WTC11 (cell line): ENCODE results near the gene RAB18. TPM values are rescaled to one million over a fixed set of nuclear protein-coding genes. Genes with fewer than 3 reads are reported as not detected.

Source experiments
- ATAC-seq: fragments of 200-7000 bp; cut with Tn5 transposase; 2 replicates; pipeline ENCODE4 v1.10.0; 2021; ENCODE audit warnings: mild to moderate bottlenecking, moderate library complexity
- CTCF ChIA-PET: fragments of 300-600 bp; sonication (Branson Sonifier 250); formaldehyde crosslinking; loops from one replicate; lab custom pipeline; 2021; ENCODE audit warnings: antibody characterized with exemption; lab: Charles Lee
- POLR2A ChIA-PET: fragments of 350-600 bp; sonication (Branson Sonifier 250); formaldehyde crosslinking; loops from one replicate; lab custom pipeline; 2021; ENCODE audit warnings: antibody characterized with exemption; lab: Charles Lee
- DNase-seq: peaks from one replicate; pipeline ENCODE4 v3.0.0; 2021; ENCODE audit warnings: low spot score
- H3K27ac Mint-ChIP-seq: 2 replicates; pipeline ENCODE4 v1.8.0; 2021; ENCODE audit warnings: mixed read lengths
- H3K27me3 Mint-ChIP-seq: 2 replicates; pipeline ENCODE4 v1.8.0; 2021; ENCODE audit warnings: low read depth, mild to moderate bottlenecking, moderate library complexity, mixed read lengths
- H3K36me3 Mint-ChIP-seq: 2 replicates; pipeline ENCODE4 v1.8.0; 2021; ENCODE audit warnings: mixed read lengths
- H3K4me1 Mint-ChIP-seq: 2 replicates; pipeline ENCODE4 v1.8.0; 2022; ENCODE audit warnings: mixed read lengths
- H3K4me3 Mint-ChIP-seq: 2 replicates; pipeline ENCODE4 v1.8.0; 2021; ENCODE audit warnings: mild to moderate bottlenecking, moderate library complexity, mixed read lengths
- H3K9me3 Mint-ChIP-seq: 2 replicates; pipeline ENCODE4 v1.8.0; 2021; ENCODE audit warnings: mixed read lengths
- AR ChIP-seq: fragments of 250-450 bp; sonication (Bioruptor Pico); IDR thresholded peaks from 2 replicates; pipeline ENCODE4 v1.9.0; 2021; ENCODE audit warnings: mild to moderate bottlenecking
- ATF2 ChIP-seq: sonication (generic); formaldehyde crosslinking; IDR thresholded peaks from 2 replicates; pipeline ENCODE4 v1.8.1; 2022; ENCODE audit warnings: low read depth, missing genetic modification reagents, borderline replicate concordance
- ATF3 ChIP-seq: sonication (generic); formaldehyde crosslinking; conservative IDR thresholded peaks from 2 replicates; pipeline ENCODE4 v1.8.1; 2022; ENCODE audit warnings: mild to moderate bottlenecking, missing genetic modification reagents
- E2F4 ChIP-seq: sonication (generic); formaldehyde crosslinking; IDR thresholded peaks from 2 replicates; pipeline ENCODE4 v1.8.1; 2022; ENCODE audit warnings: low read depth, mild to moderate bottlenecking, moderate library complexity, missing genetic modification reagents, borderline replicate concordance
- FOXP1 ChIP-seq: sonication (generic); formaldehyde crosslinking; IDR thresholded peaks from 2 replicates; pipeline ENCODE4 v1.8.0; 2022; ENCODE audit warnings: missing genetic modification reagents, mild to moderate bottlenecking, moderate library complexity, borderline replicate concordance
- FOXP4 ChIP-seq: sonication (generic); formaldehyde crosslinking; IDR thresholded peaks from 2 replicates; pipeline ENCODE4 v1.8.0; 2022; ENCODE audit warnings: mild to moderate bottlenecking, missing genetic modification reagents
- GRHL2 ChIP-seq: fragments of 250-450 bp; sonication (Bioruptor Pico); IDR thresholded peaks from 2 replicates; pipeline ENCODE4 v1.8.0; 2022; ENCODE audit warnings: mild to moderate bottlenecking, moderate library complexity; ENCODE audit not compliant: insufficient replicate concordance, severe bottlenecking
- HMGA2 ChIP-seq: fragments of 250-450 bp; sonication (Bioruptor Pico); IDR thresholded peaks from 2 replicates; pipeline ENCODE4 v1.4.0; 2021; ENCODE audit warnings: mild to moderate bottlenecking, moderate library complexity
- NR2C2 ChIP-seq: sonication (generic); formaldehyde crosslinking; IDR thresholded peaks from 2 replicates; pipeline ENCODE4 v1.8.0; 2022; ENCODE audit warnings: mild to moderate bottlenecking, missing genetic modification reagents
- NR3C1 ChIP-seq: sonication (generic); formaldehyde crosslinking; conservative IDR thresholded peaks from 2 replicates; pipeline ENCODE4 v1.8.1; 2023; ENCODE audit warnings: low read depth, mild to moderate bottlenecking, missing genetic modification reagents
- SMAD3 ChIP-seq: sonication (generic); formaldehyde crosslinking; IDR thresholded peaks from 2 replicates; pipeline ENCODE4 v1.8.0; 2022; ENCODE audit warnings: missing genetic modification reagents, mild to moderate bottlenecking, borderline replicate concordance
- STAT6 ChIP-seq: sonication (generic); formaldehyde crosslinking; conservative IDR thresholded peaks from 2 replicates; pipeline ENCODE4 v1.8.1; 2023; ENCODE audit warnings: mild to moderate bottlenecking, low read depth, missing genetic modification reagents, moderate library complexity
- TEAD1 ChIP-seq: sonication (generic); formaldehyde crosslinking; IDR thresholded peaks from 2 replicates; pipeline ENCODE4 v1.8.0; 2022; ENCODE audit warnings: mild to moderate bottlenecking, missing genetic modification reagents
- ZBTB21 ChIP-seq: sonication (generic); formaldehyde crosslinking; IDR thresholded peaks from 2 replicates; pipeline ENCODE4 v1.8.1; 2023; ENCODE audit warnings: mild to moderate bottlenecking, missing genetic modification reagents, borderline replicate concordance
- ZNF138 ChIP-seq: sonication (generic); formaldehyde crosslinking; conservative IDR thresholded peaks from 2 replicates; pipeline ENCODE4 v1.8.1; 2022; ENCODE audit warnings: mild to moderate bottlenecking, moderate library complexity, missing genetic modification reagents
- ZNF232 ChIP-seq: sonication (generic); formaldehyde crosslinking; IDR thresholded peaks from 2 replicates; pipeline ENCODE4 v1.8.0; 2022; ENCODE audit warnings: mild to moderate bottlenecking, missing genetic modification reagents
- ZNF425 ChIP-seq: fragments of 250-450 bp; sonication (Bioruptor Pico); conservative IDR thresholded peaks from 2 replicates; pipeline ENCODE4 v1.9.0; 2021; ENCODE audit warnings: mild to moderate bottlenecking
- ZNF512 ChIP-seq: sonication (generic); formaldehyde crosslinking; IDR thresholded peaks from 2 replicates; pipeline ENCODE4 v1.8.1; 2022; ENCODE audit warnings: missing genetic modification reagents, borderline replicate concordance
- total RNA-seq: library from RNA; stranded (reverse); gene quantifications from 3 replicates; pipeline ENCODE4 v1.2.3, GENCODE V29; 2021

Gene RAB18
- total RNA-seq, 1 experiment from 2014 or later: 71.4 TPM

- Mint-ChIP-seq H3K4me3 (no peak overlapping the region), H3K9me3 (peaks cover 8% of the 10 kb centered on the region; the same call in 1 of the 2 replicates), H3K27me3 (no peaks in the 10 kb centered on the region), H3K27ac (no peak overlapping the region), H3K36me3 (no peaks in the 10 kb centered on the region), H3K4me1 (no peaks in the 10 kb centered on the region; the same call in 1 of the 2 replicates)
- POLR2A ChIA-PET: no interaction called here
- DNase-seq: no peak
- CTCF ChIA-PET: no interaction called here
- TF ChIP-seq GRHL2 (no peak), ZNF425 (CRISPR knock-in tag) (no peak), ZBTB21 (CRISPR knock-in tag) (no peak), ATF2 (no peak), ZNF512 (CRISPR knock-in tag) (no peak), FOXP1 (CRISPR knock-in tag) (no peak), E2F4 (no peak), TEAD1 (no peak), ZNF232 (no peak), FOXP4 (CRISPR knock-in tag) (no peak), ATF3 (no peak)
- no peak for ATAC-seq
Observed at GRCh38 chr10:27568196-27569175, 64.4 kb downstream of the RAB18 start.

- ChIA-PET POLR2A (no interaction called here), CTCF (no interaction called here)
- Mint-ChIP-seq H3K4me1 (no peaks in the 10 kb centered on the region; the same call in 1 of the 2 replicates), H3K36me3 (no peaks in the 10 kb centered on the region), H3K27me3 (no peaks in the 10 kb centered on the region), H3K4me3 (no peak overlapping the region), H3K9me3 (peaks cover 8% of the 10 kb centered on the region; the same call in 1 of the 2 replicates), H3K27ac (no peak overlapping the region)
- no peak for TF ChIP-seq NR3C1 (CRISPR knock-in tag)
- TF ChIP-seq SMAD3 (CRISPR knock-in tag): no peak
- no peak for TF ChIP-seq NR2C2 (CRISPR knock-in tag)
- TF ChIP-seq STAT6 (CRISPR knock-in tag): no peak
- TF ChIP-seq HMGA2 (CRISPR knock-in tag): no peak
- no peak for TF ChIP-seq ZNF138 (CRISPR knock-in tag)
- no peak for TF ChIP-seq AR
- DNase-seq: no peak
- no peak for ATAC-seq
Observed at GRCh38 chr10:27569946-27570345, 65.8 kb downstream of the RAB18 start.
